ENCODE data around the gene SDK1.

- TF ChIP-seq CTCF (IDR thresholded peaks at IDR 0.05; ENCODE audit: borderline replicate concordance, extremely low read depth, low read length, poor library complexity, severe bottlenecking) (no peak), EZH2 (IDR thresholded peaks at IDR 0.05; ENCODE audit: borderline replicate concordance, low read depth, low read length, severe bottlenecking) (no peak)
These were observed 8.9 kb downstream of the SDK1 start for GRCh38 chr7:3309956-3310355.
